ENCODE data around the gene NEUROD2. TPM values are rescaled to one million over a fixed set of nuclear protein-coding genes. Genes with fewer than 3 reads are reported as not detected.

NEUROD2 gene
- total and polyA plus RNA-seq, 2 of the 13 experiments (the other 11 are each of a cell fraction or from before 2014, with no cell fraction given): not detected

DNA sequence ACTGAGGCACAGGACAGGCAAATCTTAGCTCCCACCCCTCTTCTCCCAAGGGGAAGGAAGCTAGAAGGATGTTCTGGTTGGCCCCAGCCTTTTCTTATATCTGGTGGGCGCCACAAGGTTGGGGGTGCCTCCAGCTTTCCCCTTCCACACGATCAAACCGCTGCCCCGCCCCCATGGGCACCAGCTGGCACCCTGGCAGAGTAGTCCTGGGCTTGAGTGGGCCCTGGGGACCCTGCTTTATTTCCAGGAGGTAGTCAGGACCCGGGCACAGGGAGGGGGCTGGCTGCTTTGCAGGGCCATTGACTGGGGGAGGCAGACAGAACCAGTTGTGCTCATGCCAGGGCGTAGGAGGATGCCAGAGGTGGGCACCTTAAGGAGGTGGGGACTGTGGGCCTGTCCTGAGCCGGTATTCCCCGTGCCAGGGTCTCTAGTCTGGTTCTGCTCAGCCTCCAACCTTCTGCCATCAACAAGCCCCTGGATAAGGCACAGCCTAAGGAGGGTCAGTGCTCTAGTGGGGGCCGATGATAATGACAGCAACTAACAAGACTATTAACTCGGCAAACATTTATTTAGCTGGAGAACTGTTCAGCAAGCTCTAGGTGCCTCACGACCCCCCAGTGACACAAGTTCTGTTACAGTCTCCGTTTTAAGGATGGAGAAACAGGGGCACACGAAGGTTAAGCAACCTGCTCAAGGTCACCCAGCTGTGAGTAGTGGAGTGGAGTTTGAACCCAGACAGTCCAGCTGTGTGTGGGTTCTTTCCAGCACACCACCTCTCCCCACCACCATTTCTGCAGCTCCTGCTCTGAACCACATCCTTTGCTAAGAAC is 11.5 kb upstream of the NEUROD2 start:
- Histone ChIP-seq H3K4me3 (replicated peaks in 1 of 3; ENCODE audit: insufficient read depth in 1 of 3, low read depth in 2 of 3, low read length in 3 of 3) (peak overlapping the region in 1 of 3 experiments; percentile 65; a peak in 1 of 6 replicates), H3K27me3 (ENCODE audit: control insufficient read depth in 1 of 2, insufficient read depth in 2 of 2, low read length in 2 of 2) (peaks cover 5 to 54% of the 10 kb centered on the region in 2 experiments), H3K36me3 (replicated peaks in 1 of 2; ENCODE audit: control insufficient read depth in 1 of 2, insufficient read depth in 2 of 2, low read length in 2 of 2) (no peaks in the 10 kb centered on the region), H3K4me2 (ENCODE audit: low read depth, low read length) (peak overlapping the region; percentile 92), H2AFZ (ENCODE audit: low read length) (no peak overlapping the region), H3K9me3 (ENCODE audit: low read length) (no peaks in the 10 kb centered on the region), H3K4me1 (ENCODE audit: insufficient read depth, low read length) (peaks cover 34% of the 10 kb centered on the region), H3K27ac (ENCODE audit: extremely low read length, insufficient read depth, low read length) (no peak overlapping the region), H4K20me1 (ENCODE audit: insufficient read depth, low read length) (no peaks in the 10 kb centered on the region), H3K79me2 (ENCODE audit: insufficient read depth, low read length) (no peaks in the 10 kb centered on the region), H3K9ac (ENCODE audit: insufficient read depth, low read depth, low read length) (no peak overlapping the region)
- POLR2A ChIA-PET: interaction anchor here (0.6 to 1.5 kb wide), 5 partner anchors 18 to 136 kb away, joined by 3 to 5 read pairs (median 5); no protein-coding TSS in a partner anchor
- intact Hi-C loops (cut with micrococcal nuclease; ENCODE audit: unreplicated experiment) (no loop called here), in situ Hi-C loops (cut with HindIII; ENCODE audit: extremely low pct_ligation_motif_present, low pct_unique_long_range_greater_than_20kb) (no loop called here)
- FAIRE-seq (no peak), ATAC-seq (no peak), DNase-seq (ENCODE audit: low spot score) (peak; percentile 29)
- BruUV-seq (replicated peaks): no TSS peak
- WGBS (ENCODE audit: low lambda C conversion rate): 21% methylated on average over 12 of the region's 13 CpGs
- CTCF ChIA-PET (ENCODE audit: low intra/inter-chr PET ratio, low total read pairs): interaction anchor here (1.2 to 4.7 kb wide), 2 partner anchors 52 to 135 kb away, joined by 6 to 136 read pairs; partner anchors contain the start of gene PNMT
- TF ChIP-seq NBN (conservative IDR thresholded peaks at IDR 0.05) (no peak), ZNF275 (CRISPR knock-in tag; IDR thresholded peaks at IDR 0.05; ENCODE audit: borderline replicate concordance) (no peak), KMT2B (CRISPR knock-in tag; IDR thresholded peaks at IDR 0.05) (no peak), CBX2 (IDR thresholded peaks at IDR 0.05; ENCODE audit: low read depth, low read length) (no peak), CBX2 (CRISPR knock-in tag; IDR thresholded peaks at IDR 0.05; ENCODE audit: low read depth) (no peak), BHLHE40 (IDR thresholded peaks at IDR 0.05; ENCODE audit: low read length) (no peak), RBFOX2 (IDR thresholded peaks at IDR 0.05; ENCODE audit: low read depth, low read length) (no peak), ZNF639 (CRISPR knock-in tag; conservative IDR thresholded peaks at IDR 0.05) (no peak), ZNF780A (CRISPR knock-in tag; IDR thresholded peaks at IDR 0.05) (no peak), ARID5B (CRISPR knock-in tag; IDR thresholded peaks at IDR 0.05) (peak; percentile 38; the same call in 1 of the 2 replicates), CEBPG (CRISPR knock-in tag; IDR thresholded peaks at IDR 0.05) (peak; percentile 53; the same call in 1 of the 2 replicates), GABPB1 (CRISPR knock-in tag; IDR thresholded peaks at IDR 0.05) (no peak), CSRNP1 (CRISPR knock-in tag; IDR thresholded peaks at IDR 0.05) (no peak), HES4 (CRISPR knock-in tag; IDR thresholded peaks at IDR 0.05; ENCODE audit: borderline replicate concordance) (no peak)

Data from HepG2 (cell line).